ENCODE measurements around the gene TNKS1BP1.

DNA sequence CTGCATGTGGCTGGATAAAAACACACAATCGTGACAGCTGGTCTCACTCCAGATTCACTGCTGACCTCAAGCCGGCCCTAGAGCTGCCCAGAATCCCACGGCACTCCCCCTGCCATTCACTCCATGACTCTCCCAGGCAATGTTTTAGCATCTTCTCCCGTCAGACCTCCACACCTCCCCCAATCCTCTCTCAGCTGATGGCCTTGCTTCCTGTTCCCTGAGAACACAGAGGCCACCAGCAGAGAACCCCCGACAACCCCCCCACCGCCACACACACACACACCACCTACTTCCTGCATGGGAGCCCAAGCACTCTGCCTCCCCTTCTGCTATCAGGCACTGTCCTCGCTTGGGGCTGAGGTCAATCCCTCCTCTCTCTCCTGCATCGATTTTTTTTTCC, 9.3 kb downstream of the TNKS1BP1 start:
- TF ChIP-seq, protein P1, sequence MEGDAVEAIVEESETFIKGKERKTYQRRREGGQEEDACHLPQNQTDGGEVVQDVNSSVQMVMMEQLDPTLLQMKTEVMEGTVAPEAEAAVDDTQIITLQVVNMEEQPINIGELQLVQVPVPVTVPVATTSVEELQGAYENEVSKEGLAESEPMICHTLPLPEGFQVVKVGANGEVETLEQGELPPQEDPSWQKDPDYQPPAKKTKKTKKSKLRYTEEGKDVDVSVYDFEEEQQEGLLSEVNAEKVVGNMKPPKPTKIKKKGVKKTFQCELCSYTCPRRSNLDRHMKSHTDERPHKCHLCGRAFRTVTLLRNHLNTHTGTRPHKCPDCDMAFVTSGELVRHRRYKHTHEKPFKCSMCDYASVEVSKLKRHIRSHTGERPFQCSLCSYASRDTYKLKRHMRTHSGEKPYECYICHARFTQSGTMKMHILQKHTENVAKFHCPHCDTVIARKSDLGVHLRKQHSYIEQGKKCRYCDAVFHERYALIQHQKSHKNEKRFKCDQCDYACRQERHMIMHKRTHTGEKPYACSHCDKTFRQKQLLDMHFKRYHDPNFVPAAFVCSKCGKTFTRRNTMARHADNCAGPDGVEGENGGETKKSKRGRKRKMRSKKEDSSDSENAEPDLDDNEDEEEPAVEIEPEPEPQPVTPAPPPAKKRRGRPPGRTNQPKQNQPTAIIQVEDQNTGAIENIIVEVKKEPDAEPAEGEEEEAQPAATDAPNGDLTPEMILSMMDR (IDR thresholded peaks at IDR 0.05): no peak
- no peak for TF ChIP-seq ZFX (IDR thresholded peaks at IDR 0.05; ENCODE audit: borderline replicate concordance)
